Mucosa of rectum (tissue), 2 donors: ENCODE data around the gene SNX9.
"Not testable (repeated sequence)": the region's sequence is repeated elsewhere in the genome, so short reads cannot be mapped to it uniquely, and the experiment has no call there.

Source experiments
- H3K27ac ChIP-seq, 2 donors: one replicate each; pipeline ENCODE4 v1.7.0; 2013; ENCODE audit warnings: inconsistent platforms in 2 of 2, low read depth in 2 of 2, low read length in 2 of 2
- H3K27me3 ChIP-seq, 2 donors: one replicate each; pipeline ENCODE4 v1.7.0; 2013; ENCODE audit warnings: low read length in 2 of 2; ENCODE audit not compliant: control insufficient read depth in 2 of 2, insufficient read depth in 2 of 2
- H3K36me3 ChIP-seq, 2 donors: one replicate each; pipeline ENCODE4 v1.7.0; 2013; ENCODE audit warnings: low read length in 2 of 2; ENCODE audit not compliant: control insufficient read depth in 2 of 2, insufficient read depth in 2 of 2
- H3K4me1 ChIP-seq, 2 donors: one replicate each; pipeline ENCODE4 v1.7.0; 2013; ENCODE audit warnings: low read length in 2 of 2, mild to moderate bottlenecking in 1 of 2; ENCODE audit not compliant: control insufficient read depth in 2 of 2, insufficient read depth in 2 of 2
- H3K4me3 ChIP-seq, 2 donors: one replicate each; pipeline ENCODE4 v1.7.0; 2013; ENCODE audit warnings: low read length in 2 of 2
- H3K9ac ChIP-seq, 2 donors: one replicate each; pipeline ENCODE4 v1.7.0; 2013; ENCODE audit warnings: low read length in 2 of 2, low read depth in 1 of 2, mild to moderate bottlenecking in 1 of 2
- H3K9me3 ChIP-seq, 2 donors: one replicate each; pipeline ENCODE4 v1.7.0; 2013; ENCODE audit warnings: low read length in 2 of 2; ENCODE audit not compliant: control insufficient read depth in 2 of 2
- donor health status: healthy.
- donor health status: Normal muscosa, but diverticular disease.

Gene SNX9

DNA sequence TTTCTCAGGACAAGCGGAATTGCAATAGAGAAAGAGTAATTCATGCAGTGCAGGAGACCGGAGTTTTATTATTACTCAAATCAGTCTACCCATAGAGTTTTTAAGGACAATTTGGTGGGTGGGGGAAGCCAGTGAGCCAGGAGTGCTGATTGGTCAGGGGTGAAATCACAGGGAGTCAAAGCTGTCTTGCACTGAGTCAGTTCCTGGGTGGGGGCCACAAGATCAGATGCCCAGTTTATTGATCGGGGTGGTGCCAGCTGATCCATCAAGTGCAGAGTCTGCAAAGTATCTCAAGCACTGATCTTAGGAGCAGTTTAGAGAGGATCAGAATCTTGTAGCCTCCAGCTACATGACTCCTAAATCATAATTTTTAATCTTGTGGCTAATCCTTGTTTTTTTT, 21.1 kb downstream of the SNX9 start:
- H3K9me3 ChIP-seq, H3K36me3 ChIP-seq, H3K27ac ChIP-seq, H3K9ac ChIP-seq, H3K4me3 ChIP-seq, H3K27me3 ChIP-seq: not testable (repeated sequence)
- peaks cover 21 to 26% of the 10 kb centered on the region in 2 donors for H3K4me1 ChIP-seq

DNA sequence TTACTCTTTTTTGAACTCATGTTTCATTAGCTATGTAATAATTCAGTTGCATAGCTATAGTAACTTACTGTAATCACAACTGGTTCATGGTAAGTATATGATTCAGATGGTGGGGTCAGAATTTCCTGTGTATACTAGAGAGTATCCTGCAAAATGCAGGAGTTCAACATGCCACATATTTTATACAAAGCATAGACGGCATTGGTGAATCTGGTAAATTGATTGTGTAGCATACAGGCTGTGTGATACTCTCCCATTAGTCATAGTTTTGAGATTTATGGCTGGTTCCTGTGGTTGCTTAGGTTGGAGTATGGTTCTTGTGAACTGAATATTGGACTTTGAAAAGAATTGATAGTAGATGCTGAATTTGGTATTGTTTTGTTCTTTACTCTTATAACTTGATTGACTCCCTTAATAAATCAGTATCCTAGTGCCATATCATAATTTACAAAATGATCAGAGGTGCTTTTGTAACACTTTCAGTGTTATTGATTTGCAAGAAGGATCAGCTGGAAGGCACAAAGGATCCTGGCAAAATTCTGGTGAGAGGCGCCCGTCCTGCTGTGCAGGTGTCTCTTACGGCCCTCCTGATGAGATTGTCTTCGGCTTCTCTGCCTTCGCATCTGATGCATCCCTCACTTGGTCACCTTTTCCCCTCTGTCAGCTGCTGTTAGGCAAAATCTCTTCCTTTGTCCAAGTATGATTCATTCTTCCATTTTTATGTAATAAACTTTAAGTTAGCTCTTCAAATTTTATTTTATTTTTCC, 22.6 kb downstream of the SNX9 start:
- H3K36me3 ChIP-seq = no peaks in the 10 kb centered on the region
- H3K27ac ChIP-seq = no peak overlapping the region
- H3K9me3 ChIP-seq = no peaks in the 10 kb centered on the region
- no peaks in the 10 kb centered on the region for H3K27me3 ChIP-seq
- no peak overlapping the region for H3K9ac ChIP-seq
- no peak overlapping the region for H3K4me3 ChIP-seq
- H3K4me1 ChIP-seq = peaks cover 21 to 35% of the 10 kb centered on the region in 2 donors

DNA sequence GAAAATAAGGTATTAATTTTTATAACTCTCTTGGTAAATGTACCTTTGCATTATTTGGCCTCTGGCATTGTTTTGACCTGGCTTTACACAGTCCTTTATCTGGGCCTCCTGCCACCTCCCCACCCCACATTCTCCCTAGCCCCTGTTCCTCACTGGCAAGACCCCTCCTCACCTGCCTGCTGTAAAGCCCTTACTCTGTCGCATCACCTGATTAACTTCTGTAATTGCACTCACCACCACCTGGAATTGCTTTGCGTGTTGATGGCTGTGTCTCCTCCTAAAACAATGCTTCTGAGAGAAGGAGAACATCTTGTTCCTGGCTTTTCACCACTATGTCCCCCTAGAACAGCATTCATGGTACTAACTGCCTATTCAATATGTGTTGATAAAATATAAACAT, 24.8 kb downstream of the SNX9 start:
- H3K27ac ChIP-seq = no peak overlapping the region
- no peaks in the 10 kb centered on the region for H3K27me3 ChIP-seq
- no peaks in the 10 kb centered on the region for H3K36me3 ChIP-seq
- peaks cover 14 to 28% of the 10 kb centered on the region in 2 donors for H3K4me1 ChIP-seq
- H3K4me3 ChIP-seq = no peak overlapping the region
- H3K9ac ChIP-seq = no peak overlapping the region
- H3K9me3 ChIP-seq = no peaks in the 10 kb centered on the region

DNA sequence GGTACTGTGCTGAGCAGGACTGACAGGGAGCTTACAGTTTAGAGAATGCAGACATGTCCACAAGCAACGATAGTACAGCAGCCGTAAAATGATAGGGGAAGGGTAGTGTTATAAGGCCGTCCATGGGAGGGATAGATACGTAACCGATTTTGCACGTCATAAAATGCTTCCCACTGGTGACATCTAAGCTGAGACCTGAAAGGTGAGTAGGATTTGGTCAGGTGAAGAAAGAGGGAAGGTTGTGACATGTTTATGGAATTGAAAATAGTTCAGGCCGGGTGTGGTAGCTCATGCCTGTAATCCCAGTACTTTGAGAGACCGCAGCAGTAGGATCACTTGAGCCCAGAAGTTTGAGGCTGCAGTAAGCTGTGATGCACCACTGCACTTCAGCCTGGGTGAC, 25.6 kb downstream of the SNX9 start:
- H3K36me3 ChIP-seq = no peaks in the 10 kb centered on the region
- no peak overlapping the region for H3K4me3 ChIP-seq
- no peaks in the 10 kb centered on the region for H3K27me3 ChIP-seq
- no peaks in the 10 kb centered on the region for H3K9me3 ChIP-seq
- H3K9ac ChIP-seq = no peak overlapping the region
- H3K4me1 ChIP-seq = peaks cover 14 to 28% of the 10 kb centered on the region in 2 donors
- no peak overlapping the region for H3K27ac ChIP-seq

DNA sequence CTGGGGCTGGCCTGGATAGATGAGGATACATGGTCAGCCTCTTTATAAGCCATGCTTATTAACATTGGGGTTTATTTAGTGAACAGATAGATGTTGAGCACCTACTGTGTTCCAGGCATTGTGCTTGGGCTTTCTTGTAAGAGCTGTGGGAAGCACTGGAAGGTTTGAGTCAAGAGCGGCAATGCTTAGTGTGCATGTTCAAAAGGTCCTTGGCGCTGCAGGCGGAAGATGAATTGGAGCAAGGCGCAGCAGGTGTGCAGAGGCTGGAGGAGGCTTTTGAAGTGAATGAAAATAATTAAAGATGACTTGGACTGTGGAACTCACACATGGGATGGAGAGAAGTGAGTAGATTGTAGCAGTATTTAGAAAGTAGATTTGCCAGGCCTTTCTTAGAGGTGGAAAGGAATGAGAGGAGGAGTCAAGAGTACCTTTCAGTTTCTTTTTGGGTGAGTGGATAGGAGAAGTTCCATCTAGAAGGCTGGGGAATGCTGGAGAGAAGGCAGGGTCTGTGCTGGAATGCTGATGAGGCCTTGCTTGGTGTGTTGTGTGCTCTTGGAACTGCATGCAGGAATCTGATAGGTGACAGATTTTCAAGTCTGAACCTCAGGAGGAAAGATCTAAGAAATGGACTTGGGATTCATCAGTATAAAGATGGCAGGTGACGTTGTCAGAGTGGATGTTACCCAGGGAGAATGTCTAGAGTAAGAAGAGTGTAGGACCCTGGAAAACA, 26.4 kb downstream of the SNX9 start:
- H3K27ac ChIP-seq = no peak overlapping the region
- H3K9me3 ChIP-seq = no peaks in the 10 kb centered on the region
- no peak overlapping the region for H3K4me3 ChIP-seq
- H3K36me3 ChIP-seq = no peaks in the 10 kb centered on the region
- H3K9ac ChIP-seq = no peak overlapping the region
- no peaks in the 10 kb centered on the region for H3K27me3 ChIP-seq
- peaks cover 12 to 32% of the 10 kb centered on the region in 2 donors for H3K4me1 ChIP-seq

DNA sequence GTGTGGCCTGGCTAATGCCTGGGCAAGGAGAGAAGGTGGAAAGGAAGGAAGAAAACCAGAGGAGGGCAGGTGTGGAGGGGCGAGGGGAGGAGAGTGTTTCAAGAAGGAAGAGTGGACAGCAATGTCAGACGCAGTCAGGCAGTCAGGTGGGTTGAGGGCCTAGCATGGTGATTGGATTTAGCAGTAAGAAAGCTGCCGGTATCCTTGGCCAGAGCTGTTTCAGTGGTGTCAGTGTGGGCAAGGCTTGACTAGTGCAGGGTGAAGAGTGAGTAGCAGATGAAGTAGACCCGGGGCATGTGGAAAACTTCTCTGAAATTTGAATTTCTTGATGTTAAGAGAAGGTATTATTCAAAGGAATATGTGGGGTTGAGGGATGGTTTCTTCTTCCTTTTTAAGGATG, 27.0 kb downstream of the SNX9 start:
- no peak overlapping the region for H3K27ac ChIP-seq
- peaks cover 12 to 32% of the 10 kb centered on the region in 2 donors for H3K4me1 ChIP-seq
- no peaks in the 10 kb centered on the region for H3K9me3 ChIP-seq

DNA sequence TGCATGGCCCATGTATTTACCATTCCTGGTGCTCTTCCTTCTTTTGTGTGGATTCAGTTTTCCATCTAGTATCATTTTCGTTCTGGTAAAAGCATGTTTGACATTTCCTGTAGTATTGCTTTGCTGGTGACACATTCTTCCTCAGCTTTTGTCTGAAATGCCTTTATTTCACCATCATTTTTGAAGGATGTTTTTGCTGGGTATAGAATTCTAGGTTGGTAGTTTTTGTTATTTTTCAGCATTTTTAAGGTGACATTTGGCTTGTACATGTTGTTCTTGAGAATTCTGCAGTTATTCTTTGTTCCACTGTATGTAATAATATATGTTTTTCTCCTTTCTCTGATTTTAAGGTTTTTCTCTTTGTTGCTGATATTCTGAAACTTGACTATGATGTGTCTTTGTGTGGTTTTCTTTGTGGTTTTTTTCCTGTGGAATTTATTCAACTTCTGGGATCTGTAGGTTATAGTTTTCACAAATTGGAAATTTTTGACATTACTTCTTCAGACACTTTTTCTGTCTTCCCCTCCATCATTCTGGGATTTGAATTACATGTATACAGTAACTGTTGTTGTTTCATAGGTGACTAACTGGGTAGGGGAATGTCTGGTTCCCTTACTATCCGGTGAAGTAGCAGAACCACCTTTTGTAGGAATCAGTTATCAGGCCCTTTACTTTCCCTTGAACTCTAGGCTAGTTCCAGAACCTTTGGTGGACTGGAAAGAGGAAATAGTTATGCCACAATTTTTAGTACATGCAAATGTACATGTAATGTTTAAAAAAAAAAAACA, 30.2 kb downstream of the SNX9 start:
- Histone ChIP-seq H3K4me1 (peaks cover 2 to 23% of the 10 kb centered on the region in 2 donors), H3K27me3 (no peaks in the 10 kb centered on the region), H3K36me3 (no peaks in the 10 kb centered on the region), H3K9ac (no peak overlapping the region), H3K4me3 (no peak overlapping the region), H3K27ac (no peak overlapping the region), H3K9me3 (no peaks in the 10 kb centered on the region)

More for the DNA sequence above, 27.0 kb downstream of the SNX9 start:
- Histone ChIP-seq H3K4me3 (no peak overlapping the region), H3K9ac (no peak overlapping the region), H3K36me3 (no peaks in the 10 kb centered on the region), H3K27me3 (no peaks in the 10 kb centered on the region)

DNA sequence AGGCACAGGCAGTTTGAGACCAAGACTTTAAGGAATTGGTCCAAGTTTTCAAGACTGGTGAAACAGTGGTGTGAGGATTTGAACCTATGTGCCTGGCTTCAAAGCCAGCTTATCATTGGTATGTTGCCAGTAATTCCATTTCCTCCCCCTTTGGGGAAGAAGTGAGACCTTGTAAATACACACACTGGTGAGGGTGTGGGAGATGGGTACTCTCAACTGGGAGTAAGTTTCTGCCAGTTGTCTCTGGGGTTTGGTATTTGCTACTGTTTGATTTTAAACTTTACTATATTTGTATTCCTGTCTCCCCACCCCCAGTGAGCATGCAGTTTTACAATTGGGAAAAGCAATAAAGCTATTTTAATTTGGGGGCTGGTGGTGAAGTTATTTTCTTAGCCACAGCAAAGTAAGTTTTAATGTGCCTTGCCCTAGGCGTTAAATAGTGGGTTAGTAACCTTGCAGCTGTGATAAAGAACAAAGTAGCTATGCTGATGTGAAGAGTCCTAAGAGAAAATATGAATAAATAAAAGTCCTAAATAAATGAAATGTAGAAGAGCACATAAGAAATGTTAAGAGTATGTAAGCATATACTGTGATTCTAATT, 31.0 kb downstream of the SNX9 start:
- peaks cover 0 to 18% of the 10 kb centered on the region in 2 donors for H3K4me1 ChIP-seq
- H3K36me3 ChIP-seq = no peaks in the 10 kb centered on the region
- no peak overlapping the region for H3K27ac ChIP-seq
- no peaks in the 10 kb centered on the region for H3K9me3 ChIP-seq
- H3K27me3 ChIP-seq = no peaks in the 10 kb centered on the region
- H3K4me3 ChIP-seq = no peak overlapping the region
- H3K9ac ChIP-seq = no peak overlapping the region

DNA sequence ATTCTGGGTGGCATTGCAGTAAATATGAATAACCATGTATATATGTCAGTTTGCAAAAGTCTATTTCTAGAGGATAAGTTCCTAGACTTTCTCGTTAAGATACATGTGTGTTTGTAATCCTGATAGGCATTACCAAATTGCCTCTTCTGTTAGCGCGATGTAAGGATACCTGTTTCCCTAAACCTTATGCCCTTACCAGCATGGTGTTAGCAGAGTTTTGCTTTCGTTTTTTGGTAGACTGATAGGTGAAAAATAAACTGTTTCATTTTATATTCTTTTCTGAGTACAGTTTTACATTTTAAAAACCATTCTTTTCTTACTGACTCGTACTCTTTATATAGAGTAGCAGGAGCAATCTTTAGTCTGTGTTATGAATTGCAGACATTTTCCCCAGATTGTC, 32.3 kb downstream of the SNX9 start:
- no peaks in the 10 kb centered on the region for H3K9me3 ChIP-seq
- H3K27ac ChIP-seq = no peak overlapping the region

More for the DNA sequence above, 32.3 kb downstream of the SNX9 start:
- Histone ChIP-seq H3K9ac (no peak overlapping the region), H3K27me3 (no peaks in the 10 kb centered on the region), H3K4me1 (peaks cover 1 to 12% of the 10 kb centered on the region in 2 donors), H3K36me3 (no peaks in the 10 kb centered on the region), H3K4me3 (no peak overlapping the region)
